GM11168 (cell line): ENCODE measurements around the gene MYO5B.

ENCODE experiments used
- in situ Hi-C: fragments of 300-500 bp; cut with MboI; formaldehyde crosslinking; loops from one replicate; pipeline ENCODE4 v1.12.0; 2022; ENCODE audit warnings: low sequenced_read_pairs; ENCODE audit not compliant: unreplicated experiment

The MYO5B gene

DNA sequence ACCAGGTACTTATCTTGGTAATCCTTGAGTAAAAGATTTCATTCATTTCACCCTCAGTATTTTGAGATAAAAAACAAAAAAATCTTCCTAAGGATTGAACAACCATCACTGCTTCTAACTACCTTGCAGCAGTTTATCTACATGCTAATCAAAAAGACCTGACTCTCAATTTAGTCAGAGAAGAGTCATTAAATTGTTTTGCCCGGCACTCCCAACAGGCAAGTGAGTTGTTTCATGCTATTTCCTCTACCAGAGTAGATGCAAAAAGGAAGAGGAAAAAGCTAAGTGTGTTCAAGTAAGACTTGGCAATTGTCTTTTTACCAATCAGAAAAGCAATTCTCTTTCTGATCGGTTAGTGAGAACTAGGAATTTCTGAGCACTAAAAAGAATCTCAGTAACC is 39.5 kb downstream of the MYO5B start:
- in situ Hi-C loops: no loop called here

- in situ Hi-C loops: no loop called here
Observed at GRCh38 chr18:50154420-50154819, 40.5 kb downstream of the MYO5B start.

DNA sequence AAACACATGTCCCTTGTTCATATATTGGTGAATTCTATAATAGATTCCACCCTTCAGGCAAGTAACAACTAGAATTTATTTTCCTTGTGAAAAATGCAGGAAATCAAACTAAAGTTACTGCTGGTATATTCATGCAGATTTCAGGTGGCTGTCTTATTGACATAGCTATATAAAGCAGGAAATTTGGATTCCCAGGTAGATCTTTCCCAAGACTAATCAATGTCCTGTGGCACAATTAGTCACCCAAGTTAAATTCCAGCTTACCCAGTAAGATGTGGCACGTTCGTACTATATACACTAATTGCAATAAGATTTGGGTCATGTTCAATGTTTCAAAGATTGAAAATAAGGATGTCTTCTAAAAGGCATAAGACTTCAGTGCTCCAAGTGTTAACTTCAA is 42.0 kb downstream of the MYO5B start:
- in situ Hi-C loops: no loop called here

- in situ Hi-C loops: no loop called here
Observed at GRCh38 chr18:50151926-50152325, 43.0 kb downstream of the MYO5B start.

DNA sequence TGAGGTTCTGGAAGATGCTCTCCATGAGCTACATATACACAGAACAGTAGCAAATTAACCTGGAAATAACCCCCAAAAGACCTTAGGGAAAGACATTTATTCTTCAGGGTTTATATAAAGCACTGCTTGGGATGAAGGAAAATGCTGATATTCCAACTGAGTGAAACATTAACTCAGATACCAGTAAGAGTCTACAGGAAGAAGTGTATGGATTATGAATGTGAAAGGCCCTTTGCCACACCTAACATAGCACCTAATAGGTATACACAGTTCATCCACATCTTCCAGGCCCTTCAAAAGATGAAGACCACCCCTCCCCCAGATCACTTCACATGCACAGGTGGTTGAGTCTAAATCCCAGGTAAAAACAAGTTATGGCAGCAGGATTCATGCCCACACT is 50.4 kb downstream of the MYO5B start:
- in situ Hi-C loops: no loop called here

- in situ Hi-C loops: no loop called here
Observed at GRCh38 chr18:50143886-50144285, 51.1 kb downstream of the MYO5B start.

DNA sequence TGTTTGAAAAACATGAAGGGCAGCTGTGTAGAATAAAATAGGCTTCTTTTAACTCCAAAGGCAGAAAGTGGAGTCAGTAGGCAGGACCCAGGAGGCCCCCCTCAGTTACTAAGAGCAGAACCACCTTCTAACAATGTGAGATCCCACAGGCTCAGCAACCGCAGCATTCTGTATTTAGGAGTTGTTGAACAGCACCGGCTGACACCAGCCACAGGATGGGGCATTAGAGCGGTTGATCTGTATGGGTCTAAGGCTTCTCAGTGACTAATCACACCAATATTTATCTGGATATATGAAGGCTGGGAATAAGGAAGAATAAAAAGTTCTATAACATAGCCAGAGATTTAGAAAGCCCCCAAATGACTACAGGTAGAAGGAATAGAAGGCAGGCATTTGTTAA is 51.7 kb downstream of the MYO5B start:
- in situ Hi-C loops: no loop called here

- in situ Hi-C loops: no loop called here
Observed at GRCh38 chr18:50142441-50143120, 52.4 kb downstream of the MYO5B start.

DNA sequence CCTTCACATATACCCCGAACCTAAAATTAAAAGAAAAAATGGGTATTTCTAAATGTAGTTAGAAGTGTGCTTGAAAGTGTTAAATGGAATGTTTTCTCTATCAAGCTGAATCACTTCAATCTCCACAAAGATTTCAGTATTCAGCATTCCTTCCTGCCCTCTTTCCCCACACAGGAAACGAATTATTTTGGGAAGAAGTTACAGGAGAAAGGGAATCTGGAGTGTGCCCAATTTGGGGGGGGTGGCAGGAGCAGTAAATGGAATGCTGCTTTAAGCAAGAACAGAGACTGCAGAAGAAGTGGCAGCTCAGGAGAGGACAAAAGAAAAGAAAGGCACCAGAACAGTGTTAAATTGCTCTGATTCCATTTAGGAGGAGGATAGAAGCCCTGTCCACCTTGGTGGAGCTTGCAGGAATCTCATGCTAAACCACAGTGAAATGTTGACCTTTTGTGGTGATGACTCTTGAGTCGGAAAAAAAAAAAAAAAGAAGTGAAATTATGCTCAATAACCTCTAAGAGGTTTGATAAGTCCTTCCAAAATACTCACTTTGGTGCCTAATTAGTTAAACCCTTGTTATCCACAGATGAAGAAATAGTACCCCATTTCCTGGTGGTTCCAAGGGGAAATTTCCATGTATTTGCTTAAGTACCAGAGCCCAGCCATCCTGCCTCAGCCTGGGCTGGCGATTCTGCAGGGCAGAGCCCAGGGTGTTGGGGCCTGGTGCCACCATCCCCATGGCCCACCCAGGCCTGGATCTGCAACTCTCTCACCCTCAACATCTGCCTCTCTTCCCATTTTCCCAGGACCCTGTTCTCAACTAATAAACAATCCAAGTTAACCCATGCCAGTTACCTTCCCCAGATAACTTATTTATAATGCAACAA is 56.5 kb downstream of the MYO5B start:
- in situ Hi-C loops: no loop called here

- in situ Hi-C loops: no loop called here
Observed at GRCh38 chr18:50135903-50136302, 59.0 kb downstream of the MYO5B start.

DNA sequence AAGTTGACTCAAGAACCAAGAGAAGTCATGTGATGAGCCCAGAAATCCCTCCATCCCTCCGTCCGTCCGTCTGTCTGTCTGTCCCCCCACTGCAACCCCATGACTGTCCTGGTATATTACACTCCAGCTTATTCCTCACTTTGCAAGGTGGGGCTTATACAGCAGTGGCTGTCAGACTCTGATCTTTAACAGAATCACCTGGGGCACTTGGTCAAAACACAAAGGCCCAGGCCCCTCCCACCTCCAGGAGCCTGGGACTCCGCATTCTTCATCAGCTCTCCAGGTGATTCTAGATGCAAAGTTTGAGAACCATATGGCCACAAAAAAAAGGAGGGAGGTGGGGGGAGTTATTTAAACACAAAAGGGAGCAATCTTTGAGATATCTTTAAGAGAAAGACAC is 61.4 kb downstream of the MYO5B start:
- in situ Hi-C loops: no loop called here

GRCh38 chr18:50131591-50131990 is 63.4 kb downstream of the MYO5B start:
- in situ Hi-C loops: no loop called here

- in situ Hi-C loops: no loop called here
Observed at GRCh38 chr18:50128506-50129271, 66.3 kb downstream of the MYO5B start.

DNA sequence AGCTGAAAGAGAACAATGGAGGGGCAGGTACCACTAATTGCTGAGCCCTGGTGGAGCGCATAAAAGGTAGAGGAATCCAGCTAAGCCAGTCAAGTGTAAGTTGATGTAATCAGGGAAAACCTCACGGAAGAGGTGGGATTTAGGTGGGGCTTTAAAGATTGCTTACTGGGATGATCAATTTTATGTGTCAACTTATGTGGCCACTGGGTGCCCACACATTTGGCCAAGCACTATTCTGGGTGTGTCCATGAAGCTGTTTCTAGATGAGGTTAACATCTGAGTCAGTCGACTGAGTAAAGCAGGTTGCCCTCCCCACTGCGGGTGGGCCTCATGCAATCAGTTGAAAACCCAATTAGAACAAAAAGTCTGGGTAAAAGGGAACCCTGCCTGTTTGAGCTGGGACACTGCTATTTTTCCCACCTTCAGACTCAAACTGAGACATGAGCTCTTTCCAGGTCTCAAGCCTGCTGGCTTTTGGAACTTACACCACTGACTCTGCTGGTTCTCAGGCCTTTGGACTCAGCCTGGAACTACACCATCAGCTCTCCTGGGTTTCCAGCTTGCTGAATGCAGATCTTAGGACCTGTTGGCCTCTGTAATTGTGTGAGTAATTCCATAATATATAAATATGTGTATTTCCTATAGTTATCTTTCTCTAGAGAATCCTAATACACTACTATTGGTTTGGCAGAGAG is 67.3 kb downstream of the MYO5B start:
- in situ Hi-C loops: no loop called here

GRCh38 chr18:50126471-50126870 is 68.5 kb downstream of the MYO5B start:
- in situ Hi-C loops: no loop called here

DNA sequence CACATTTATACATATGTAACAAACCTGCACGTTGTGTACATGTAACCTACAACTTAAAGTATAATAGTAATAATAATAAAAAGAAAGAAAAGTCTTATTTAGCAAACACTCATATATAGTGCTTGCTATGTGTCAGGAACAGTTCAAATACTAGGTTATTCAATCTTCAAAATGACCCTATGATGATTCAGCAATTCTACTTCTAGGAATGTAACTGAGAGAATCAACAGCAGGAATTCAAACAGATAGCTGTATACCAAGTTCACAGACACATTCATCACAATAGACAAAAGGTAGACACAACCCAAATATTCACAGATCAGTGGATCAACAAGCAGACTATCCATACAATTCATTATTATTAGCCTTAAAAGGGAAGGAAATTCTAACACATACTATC is 69.5 kb downstream of the MYO5B start:
- in situ Hi-C loops: no loop called here

- in situ Hi-C loops: no loop called here
Observed at GRCh38 chr18:50119296-50119695, 75.7 kb downstream of the MYO5B start.

DNA sequence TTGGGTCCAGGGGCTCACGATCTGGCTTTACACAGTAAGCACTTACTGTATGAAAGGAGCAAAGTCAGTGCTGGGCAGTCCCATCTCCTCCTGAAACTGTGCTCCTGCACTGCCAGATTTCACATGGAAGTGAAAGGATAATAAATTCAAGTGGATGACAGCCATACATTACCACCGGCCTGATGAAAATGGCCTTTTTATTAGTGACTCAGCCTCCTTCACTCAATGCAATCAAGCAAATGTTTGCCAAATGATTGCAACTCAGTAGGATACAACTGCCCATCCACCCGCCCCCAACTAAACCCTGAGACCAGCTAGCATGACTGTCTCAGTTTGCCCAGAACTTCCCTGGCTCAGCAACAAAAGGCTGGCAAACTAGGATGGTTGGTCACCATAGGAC is 77.1 kb downstream of the MYO5B start:
- in situ Hi-C loops: no loop called here

GRCh38 chr18:50115095-50115494 is 79.9 kb downstream of the MYO5B start:
- in situ Hi-C loops: no loop called here

DNA sequence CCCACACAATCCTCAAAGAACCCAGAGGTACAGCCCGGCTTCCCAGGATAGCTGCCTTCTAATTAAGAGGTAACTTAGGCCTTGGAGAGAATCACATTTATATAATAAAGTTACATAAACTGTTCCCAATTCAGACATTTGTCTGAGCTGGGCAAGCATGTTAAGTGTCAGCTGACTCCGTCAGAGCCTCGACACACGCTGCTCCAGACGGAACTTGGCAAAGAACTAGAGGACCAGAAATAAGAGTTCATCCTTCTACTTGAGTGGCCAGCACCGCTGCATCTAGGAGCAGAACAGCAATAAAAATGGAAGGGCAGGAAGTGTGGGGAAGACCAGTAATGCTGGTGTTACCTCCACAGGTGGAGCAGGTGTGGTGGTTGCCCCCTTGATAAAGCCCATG is 80.5 kb downstream of the MYO5B start:
- in situ Hi-C loops: no loop called here
